GM12878 (cell line): ENCODE data around the gene UTS2R. TPM values are rescaled to one million over a fixed set of nuclear protein-coding genes. Genes with fewer than 3 reads are reported as not detected.

ENCODE experiments used
- ATAC-seq: fragments of 200-7000 bp; cut with Tn5 transposase; 3 replicates; pipeline ENCODE4 v1.9.1; 2020; ENCODE audit warnings: mild to moderate bottlenecking, moderate library complexity
- BruUV-seq: library from RNA; stranded (reverse); fragments of 400-500 nt; replicated peaks from 2 replicates; lab custom pipeline; 2021; lab: Mats Ljungman, UMichigan
- CTCF ChIA-PET: fragments of 300-600 bp; sonication (Branson Sonifier 250); formaldehyde crosslinking; extraction: SDS; loops from one replicate; lab custom pipeline; 2021; ENCODE audit warnings: inconsistent platforms; lab: Yijun Ruan, JAX
- POLR2A ChIA-PET: fragments of 350-600 bp; formaldehyde crosslinking; extraction: SDS; loops from one replicate; lab custom pipeline; 2021; ENCODE audit warnings: inconsistent platforms; lab: Charles Lee
- RAD21 ChIA-PET: fragments of 300-600 bp; sonication (Branson Sonifier 250); formaldehyde crosslinking; loops from one replicate; lab custom pipeline; 2023; ENCODE audit warnings: antibody characterized with exemption; ENCODE audit not compliant: unreplicated experiment; lab: Charles Lee
- SMC1A ChIA-PET: fragments of 300-600 bp; sonication (Branson Sonifier 250); formaldehyde crosslinking; loops from one replicate; lab custom pipeline; 2023; ENCODE audit not compliant: unreplicated experiment, uncharacterized antibody; lab: Charles Lee
- DNase-seq: peaks from one replicate; pipeline ENCODE4 v3.0.0-alpha.2; 2011; ENCODE audit warnings: low read depth, low spot score
- FAIRE-seq: peaks from 3 replicates; lab custom pipeline; 2011; peaks lifted over from hg19 to GRCh38; lab: Jason Lieb, UNC
- H2AFZ ChIP-seq: 2 replicates; pipeline ENCODE4 v1.6.0; 2011; ENCODE audit warnings: low read depth, low read length, control low read depth; ENCODE audit not compliant: control insufficient read depth
- H3K27ac ChIP-seq: 2 replicates; pipeline ENCODE4 v1.5.1; 2011; ENCODE audit warnings: control low read depth; ENCODE audit not compliant: control insufficient read depth, insufficient read depth
- H3K27me3 ChIP-seq, 2 experiments: replicated peaks in 1 of 2; 2 replicates each; pipeline versions ENCODE4 v1.6.0 to v1.6.1; 2011; ENCODE audit warnings: low read length in 1 of 2; ENCODE audit not compliant: control insufficient read depth in 2 of 2, insufficient read depth in 2 of 2
- H3K36me3 ChIP-seq, 2 experiments: 2 replicates each; pipeline ENCODE4 v1.5.1; 2011; ENCODE audit warnings: low read length in 1 of 2; ENCODE audit not compliant: control insufficient read depth in 2 of 2, insufficient read depth in 2 of 2
- H3K4me1 ChIP-seq: 2 replicates; pipeline ENCODE4 v1.6.1; 2011; ENCODE audit warnings: mild to moderate bottlenecking, low read length, moderate library complexity, mixed read lengths; ENCODE audit not compliant: control insufficient read depth, insufficient read depth
- H3K4me2 ChIP-seq: 2 replicates; pipeline ENCODE4 v1.6.0; 2011; ENCODE audit warnings: control low read depth; ENCODE audit not compliant: control insufficient read depth, insufficient read depth
- H3K4me3 ChIP-seq: fragments of 200-600 bp; sonication (generic); 2 replicates; pipeline ENCODE4 v1.5.1; 2016
- H3K79me2 ChIP-seq: 2 replicates; pipeline ENCODE4 v1.6.0; 2011; ENCODE audit warnings: low read length; ENCODE audit not compliant: control insufficient read depth, insufficient read depth
- H3K9ac ChIP-seq: 2 replicates; pipeline ENCODE4 v1.8.0; 2011; ENCODE audit warnings: low read length, control low read depth, mixed read lengths; ENCODE audit not compliant: control insufficient read depth, insufficient read depth
- H3K9me3 ChIP-seq: replicated peaks from 3 replicates; pipeline ENCODE4 v1.5.1; 2011; ENCODE audit warnings: mild to moderate bottlenecking, low read length; ENCODE audit not compliant: control insufficient read depth, insufficient read depth
- H4K20me1 ChIP-seq: 2 replicates; pipeline ENCODE4 v1.6.0; 2011; ENCODE audit not compliant: control insufficient read depth, insufficient read depth
- BMI1 ChIP-seq: fragments of 450-650 bp; IDR thresholded peaks from 2 replicates; pipeline ENCODE4 v1.6.1; 2016; ENCODE audit warnings: mild to moderate bottlenecking, moderate library complexity, borderline replicate concordance
- CEBPB ChIP-seq, 2 experiments: fragments of 150-350 bp in 1 of 2; IDR thresholded peaks; 2 replicates each; pipeline ENCODE4 v1.6.1; 2012 to 2014; ENCODE audit warnings: low read depth in 2 of 2, low read length in 2 of 2, borderline replicate concordance in 1 of 2, inconsistent platforms in 1 of 2
- ETV6 ChIP-seq, 2 experiments: fragments of 450-650 bp in 1 of 2; IDR thresholded peaks in 1 of 2; conservative IDR thresholded peaks in 1 of 2; 2 replicates each; pipeline ENCODE4 v1.6.1; 2014; ENCODE audit warnings: antibody characterized with exemption in 1 of 2, borderline replicate concordance in 1 of 2, low read depth in 1 of 2, mild to moderate bottlenecking in 1 of 2, moderate library complexity in 1 of 2
- SMAD1 ChIP-seq: fragments of 450-650 bp; IDR thresholded peaks from 2 replicates; pipeline ENCODE4 v1.6.1; 2018; ENCODE audit warnings: mild to moderate bottlenecking, low read depth; ENCODE audit not compliant: partially characterized antibody
- WGBS: methylation state at CpG from one replicate; pipeline ENCODE4 v1.1.6; 2016; ENCODE audit warnings: low lambda C conversion rate; ENCODE audit not compliant: insufficient replicate concordance, insufficient coverage; ENCODE audit errors: missing lambda C conversion rate; 5-methylcytosine and 5-hydroxymethylcytosine counted together
- in situ Hi-C: fragments of 300-500 bp; cut with MboI; formaldehyde crosslinking; loops from 9 replicates; pipeline ENCODE4 v1.14.3; 2018; ENCODE audit warnings: mixed read lengths
- intact Hi-C: fragments of 100-400 bp; cut with micrococcal nuclease; formaldehyde crosslinking; loops from one replicate; pipeline ENCODE4 v1.14.2; 2022; ENCODE audit not compliant: unreplicated experiment
- polyA plus RNA-seq, 11 experiments: library from polyadenylated mRNA; depleted of rRNA in 4 of 11; unstranded in 6 of 11; stranded (reverse) in 5 of 11; fragments of >200 nt; fragmentation: Nextera tagmentation in 4 of 11; fragmentation: Illumina TruSeq in 1 of 11; extraction: Ambion mirVana in 4 of 11; extraction: Trizol in 1 of 11; gene quantifications; 1 replicate in 1 of 11; 2 replicates in 10 of 11; pipeline versions ENCODE4 v1.2.1 to v1.2.3, GENCODE V29; 2011 to 2016; ENCODE audit warnings: inconsistent platforms in 2 of 11, missing spikeins in 2 of 11, low read depth in 1 of 11
- total RNA-seq, 4 experiments: library from RNA; depleted of rRNA in 3 of 4; stranded (reverse); fragments of >200 nt in 3 of 4; fragmentation: Illumina TruSeq in 1 of 4; extraction: Trizol in 1 of 4; gene quantifications; 2 replicates each; pipeline versions ENCODE4 v1.2.1 to v1.2.3, GENCODE V29; 2013 to 2021
- TF ChIP-seq, protein P1 (sequence below): IDR thresholded peaks from 2 replicates; pipeline ENCODE4 v1.6.1; 2011; ENCODE audit warnings: low read depth, low read length, improper control_type of control experiment, borderline replicate concordance
- TF ChIP-seq, protein P2 (sequence below), 3 experiments: IDR thresholded peaks in 2 of 3; conservative IDR thresholded peaks in 1 of 3; 2 replicates each; pipeline ENCODE4 v1.5.1; 2011; ENCODE audit warnings: low read depth in 3 of 3, low read length in 3 of 3, mild to moderate bottlenecking in 3 of 3, control low read depth in 2 of 3, moderate library complexity in 2 of 3, inconsistent platforms in 1 of 3, mixed read lengths in 1 of 3; ENCODE audit not compliant: control insufficient read depth in 2 of 3, insufficient read depth in 1 of 3; ENCODE audit errors: extremely low read depth in 1 of 3

The UTS2R gene
- total and polyA plus RNA-seq, 10 of the 15 experiments (the other 5 are each of a cell fraction or from before 2014, with no cell fraction given), result 0.04 to 0.36 (median 0.11) TPM; not detected in 6

DNA sequence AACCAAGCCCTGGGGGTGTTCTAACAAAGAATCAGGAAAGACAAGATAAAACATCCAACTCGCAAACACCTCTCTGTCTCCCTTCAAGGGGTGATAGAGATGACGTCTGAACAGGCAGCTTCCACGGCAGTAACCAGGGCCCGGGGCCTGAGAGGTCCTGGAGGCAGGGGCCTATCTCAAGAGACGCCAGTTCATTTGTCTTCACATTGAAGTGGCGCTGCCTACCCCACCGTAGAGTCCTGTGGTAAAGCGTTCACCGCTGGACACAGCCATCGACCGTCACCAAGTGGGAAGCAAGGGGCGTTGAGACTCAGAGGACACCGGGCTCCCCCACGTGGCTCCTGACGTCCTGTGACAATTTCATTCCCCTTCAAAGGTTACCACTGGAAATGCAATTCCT, 21.4 kb downstream of the UTS2R start:
- Histone ChIP-seq H4K20me1 (no peaks in the 10 kb centered on the region), H3K4me1 (no peaks in the 10 kb centered on the region), H3K4me2 (no peak overlapping the region), H3K36me3 (peaks cover 0 to 2% of the 10 kb centered on the region in 2 experiments; a peak in 2 of 4 replicates)
- RAD21 ChIA-PET, result no interaction called here
- no TSS peak for BruUV-seq
- no peak for ATAC-seq
- TF ChIP-seq CEBPB (IDR thresholded peaks at IDR 0.05; ENCODE audit: borderline replicate concordance in 1 of 2, low read depth in 2 of 2, low read length in 2 of 2) (no peak), ETV6 (conservative IDR thresholded peaks at IDR 0.05 in 1 of 2, IDR thresholded peaks at IDR 0.05 in 1 of 2; ENCODE audit: borderline replicate concordance in 1 of 2, low read depth in 1 of 2) (no peak), SMAD1 (no peak), BMI1 (no peak)
- TF ChIP-seq, protein P1, sequence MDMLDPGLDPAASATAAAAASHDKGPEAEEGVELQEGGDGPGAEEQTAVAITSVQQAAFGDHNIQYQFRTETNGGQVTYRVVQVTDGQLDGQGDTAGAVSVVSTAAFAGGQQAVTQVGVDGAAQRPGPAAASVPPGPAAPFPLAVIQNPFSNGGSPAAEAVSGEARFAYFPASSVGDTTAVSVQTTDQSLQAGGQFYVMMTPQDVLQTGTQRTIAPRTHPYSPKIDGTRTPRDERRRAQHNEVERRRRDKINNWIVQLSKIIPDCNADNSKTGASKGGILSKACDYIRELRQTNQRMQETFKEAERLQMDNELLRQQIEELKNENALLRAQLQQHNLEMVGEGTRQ, result no peak
- TF ChIP-seq, all 136 proteins: peak for 0
- Histone ChIP-seq H3K79me2 (no peaks in the 10 kb centered on the region), H3K4me3 (no peak overlapping the region), H3K9ac (no peak overlapping the region), H3K27me3 (no peaks in the 10 kb centered on the region), H3K27ac (no peak overlapping the region), H2AFZ (no peak overlapping the region), H3K9me3 (no peaks in the 10 kb centered on the region)
- DNase-seq (no peak), FAIRE-seq (no peak)
- in situ Hi-C loops (no loop called here), intact Hi-C loops (no loop called here)
- ChIA-PET POLR2A (interaction anchor here (0.6 kb wide), 1 partner anchor 500 kb away, joined by 3 read pairs; no protein-coding TSS in a partner anchor), SMC1A (interaction anchor here (0.8 kb wide), 1 partner anchor 29 kb away, joined by 3 read pairs; no protein-coding TSS in a partner anchor), CTCF (no interaction called here)
- 95% methylated on average over 15 of the region's 15 CpGs for WGBS

DNA sequence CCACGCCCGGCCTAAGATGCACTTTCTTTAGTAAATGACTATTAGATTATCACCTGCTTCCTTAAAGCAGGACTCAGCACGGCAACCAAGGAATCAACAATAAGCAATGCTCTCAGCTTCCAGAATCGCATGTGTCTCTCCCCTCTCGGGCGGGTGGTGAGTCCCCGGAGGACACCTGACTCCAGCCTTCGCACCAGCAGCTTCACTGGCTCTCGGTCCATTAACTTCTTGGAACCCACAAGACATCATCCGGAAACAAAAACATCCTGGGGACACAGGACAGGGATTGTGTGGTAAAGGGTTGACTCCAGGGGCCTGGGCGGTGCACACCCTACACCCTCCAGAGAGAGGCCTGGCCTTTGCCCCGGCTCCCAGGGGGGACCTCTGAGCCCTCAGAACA, 22.7 kb downstream of the UTS2R start:
- DNase-seq, result no peak
- 92% methylated on average over 12 of the region's 12 CpGs for WGBS
- no peak overlapping the region for H3K4me3 ChIP-seq
- no TSS peak for BruUV-seq
- no peaks in the 10 kb centered on the region for H3K79me2 ChIP-seq
- no peak overlapping the region for H3K9ac ChIP-seq
- in situ Hi-C loops (no loop called here), intact Hi-C loops (no loop called here)
- ChIA-PET SMC1A (no interaction called here), CTCF (interaction anchor here (0.9 kb wide), 1 partner anchor 388 kb away, joined by 3 read pairs; no protein-coding TSS in a partner anchor), RAD21 (no interaction called here), POLR2A (no interaction called here)
- H3K9me3 ChIP-seq, result no peaks in the 10 kb centered on the region
- TF ChIP-seq, protein P2, sequence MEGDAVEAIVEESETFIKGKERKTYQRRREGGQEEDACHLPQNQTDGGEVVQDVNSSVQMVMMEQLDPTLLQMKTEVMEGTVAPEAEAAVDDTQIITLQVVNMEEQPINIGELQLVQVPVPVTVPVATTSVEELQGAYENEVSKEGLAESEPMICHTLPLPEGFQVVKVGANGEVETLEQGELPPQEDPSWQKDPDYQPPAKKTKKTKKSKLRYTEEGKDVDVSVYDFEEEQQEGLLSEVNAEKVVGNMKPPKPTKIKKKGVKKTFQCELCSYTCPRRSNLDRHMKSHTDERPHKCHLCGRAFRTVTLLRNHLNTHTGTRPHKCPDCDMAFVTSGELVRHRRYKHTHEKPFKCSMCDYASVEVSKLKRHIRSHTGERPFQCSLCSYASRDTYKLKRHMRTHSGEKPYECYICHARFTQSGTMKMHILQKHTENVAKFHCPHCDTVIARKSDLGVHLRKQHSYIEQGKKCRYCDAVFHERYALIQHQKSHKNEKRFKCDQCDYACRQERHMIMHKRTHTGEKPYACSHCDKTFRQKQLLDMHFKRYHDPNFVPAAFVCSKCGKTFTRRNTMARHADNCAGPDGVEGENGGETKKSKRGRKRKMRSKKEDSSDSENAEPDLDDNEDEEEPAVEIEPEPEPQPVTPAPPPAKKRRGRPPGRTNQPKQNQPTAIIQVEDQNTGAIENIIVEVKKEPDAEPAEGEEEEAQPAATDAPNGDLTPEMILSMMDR (IDR thresholded peaks at IDR 0.05 in 2 of 3, conservative IDR thresholded peaks at IDR 0.05 in 1 of 3; ENCODE audit: control insufficient read depth in 2 of 3, extremely low read depth in 1 of 3, insufficient read depth in 1 of 3, low read depth in 3 of 3, low read length in 3 of 3), result no peak
- no peak overlapping the region for H2AFZ ChIP-seq
- H3K27me3 ChIP-seq, result no peaks in the 10 kb centered on the region
- H3K4me2 ChIP-seq, result no peak overlapping the region
- ATAC-seq, result no peak
- H3K27ac ChIP-seq, result no peak overlapping the region
- H3K4me1 ChIP-seq, result no peaks in the 10 kb centered on the region
- peaks cover 0 to 2% of the 10 kb centered on the region in 2 experiments; a peak in 2 of 4 replicates for H3K36me3 ChIP-seq
- no peak for FAIRE-seq
- no peaks in the 10 kb centered on the region for H4K20me1 ChIP-seq
